IPS-NIHi7 (cell line): Measurements from ENCODE around the gene BCAT1.
"Not testable (repeated sequence)": the region's sequence is repeated elsewhere in the genome, so short reads cannot be mapped to it uniquely, and the experiment has no call there.

Source experiments
- DNase-seq: peaks from one replicate; pipeline ENCODE4 v3.0.0; 2012; ENCODE audit warnings: mixed read lengths; ENCODE audit errors: extremely low spot score

The BCAT1 gene

DNA sequence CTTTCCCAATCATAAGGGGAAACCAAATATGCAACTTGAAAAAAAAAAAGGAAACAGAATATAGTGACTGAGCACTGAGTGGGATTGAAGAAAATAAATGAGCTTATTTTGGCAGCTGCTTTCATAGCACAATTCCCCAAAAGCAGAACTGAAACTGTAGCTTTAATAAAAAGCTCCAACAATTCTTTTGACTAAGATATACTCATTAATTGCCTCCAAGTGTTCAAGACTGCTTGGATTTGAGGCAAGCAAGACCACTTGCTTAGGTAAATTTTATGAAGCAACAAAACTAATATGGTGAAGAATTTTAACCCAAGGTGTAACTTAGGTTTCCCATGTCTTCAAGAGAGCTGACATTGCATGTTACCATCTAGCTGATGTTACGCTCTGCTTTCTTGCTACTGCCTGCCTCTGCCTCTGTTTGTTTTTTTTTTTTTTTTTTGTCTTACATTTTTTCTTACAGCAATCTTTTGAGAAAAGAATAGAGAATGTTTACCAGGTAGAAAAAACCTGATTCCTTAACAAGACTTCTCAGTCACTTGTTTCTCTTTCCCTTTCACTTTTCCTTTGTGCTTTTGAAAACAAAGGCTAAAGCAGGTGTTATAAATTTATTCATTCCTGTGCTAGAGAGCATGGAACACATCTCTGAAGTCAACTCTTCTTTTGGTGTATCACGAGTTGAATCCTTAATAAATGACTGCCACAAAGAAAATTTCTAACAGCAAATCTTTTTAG is 134.4 kb downstream of the BCAT1 start:
- no peak for DNase-seq

DNA sequence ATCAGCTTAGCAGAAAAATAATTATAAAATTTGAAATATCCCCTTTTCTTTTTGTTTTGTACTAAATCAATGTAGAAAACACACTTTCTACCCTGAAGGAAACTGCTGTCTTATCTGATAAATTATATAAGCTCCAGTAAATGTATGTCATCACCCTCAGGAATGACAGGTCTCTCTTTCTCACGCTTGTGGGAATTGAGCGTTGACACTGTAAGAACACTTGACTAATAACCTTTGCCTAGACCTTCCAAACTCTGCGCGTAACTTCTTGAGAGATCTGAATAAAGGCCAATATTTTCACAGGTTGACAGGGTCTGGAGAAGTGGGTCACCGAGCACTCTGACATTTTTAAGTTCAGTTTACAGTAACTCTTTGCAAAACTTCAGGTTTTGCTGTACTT is 138.5 kb downstream of the BCAT1 start:
- DNase-seq, result no peak

DNA sequence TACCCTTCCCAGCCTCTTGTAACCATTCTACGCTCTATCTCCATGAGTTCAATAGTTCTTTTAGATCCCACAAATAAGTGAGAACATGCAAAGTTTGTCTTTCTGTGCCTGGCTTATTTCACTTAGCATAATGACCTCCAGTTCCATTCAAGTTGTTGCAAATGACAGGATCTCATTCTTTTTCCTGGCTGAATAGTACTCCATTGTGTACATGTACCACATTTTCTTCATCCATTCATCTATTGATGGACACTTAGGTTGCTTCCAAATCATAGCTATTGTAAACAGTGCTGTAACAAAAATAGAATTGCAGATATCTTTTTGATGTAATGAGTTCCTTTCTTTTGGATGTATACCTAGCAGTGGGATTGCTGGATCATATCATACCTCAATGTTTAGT is 139.6 kb downstream of the BCAT1 start:
- not testable (repeated sequence) for DNase-seq

DNA sequence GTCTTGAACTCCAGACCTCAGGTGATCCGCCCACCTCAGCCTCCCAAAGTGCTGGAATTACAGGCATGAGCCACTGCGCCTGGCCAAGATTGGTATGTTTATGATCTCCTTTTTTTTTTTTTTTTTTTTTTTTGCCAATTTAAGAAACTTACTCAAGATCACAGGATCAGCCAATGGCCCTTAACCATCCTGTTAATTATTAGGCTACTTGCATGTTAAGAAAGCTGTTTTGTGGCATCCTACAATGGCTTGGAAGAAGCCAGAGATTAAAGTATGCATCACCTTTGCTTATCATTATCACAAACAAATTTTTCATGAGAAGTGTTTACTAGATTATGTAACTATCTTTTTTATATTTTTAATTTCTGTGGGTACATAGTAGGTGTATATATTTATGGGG is 140.2 kb downstream of the BCAT1 start:
- DNase-seq, result no peak

DNA sequence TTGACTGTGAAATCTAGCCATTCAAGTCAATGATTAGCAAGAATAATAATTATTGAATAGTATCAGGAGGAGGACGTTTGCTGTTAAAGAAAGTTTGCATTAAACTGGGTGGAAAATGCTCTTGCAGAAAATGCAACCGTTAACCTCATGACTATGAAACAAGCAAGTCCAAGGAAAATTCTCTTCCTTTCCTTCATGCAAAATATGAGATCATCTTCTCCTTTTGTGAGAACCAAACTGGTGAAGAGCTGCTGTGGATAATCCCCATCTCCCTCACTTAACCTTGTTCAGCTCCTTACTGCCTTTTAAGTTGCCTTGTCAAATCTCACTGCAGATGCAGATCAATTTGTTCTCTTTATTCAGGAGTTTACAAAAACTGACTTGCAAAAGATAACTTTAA is 142.5 kb downstream of the BCAT1 start:
- no peak for DNase-seq

DNA sequence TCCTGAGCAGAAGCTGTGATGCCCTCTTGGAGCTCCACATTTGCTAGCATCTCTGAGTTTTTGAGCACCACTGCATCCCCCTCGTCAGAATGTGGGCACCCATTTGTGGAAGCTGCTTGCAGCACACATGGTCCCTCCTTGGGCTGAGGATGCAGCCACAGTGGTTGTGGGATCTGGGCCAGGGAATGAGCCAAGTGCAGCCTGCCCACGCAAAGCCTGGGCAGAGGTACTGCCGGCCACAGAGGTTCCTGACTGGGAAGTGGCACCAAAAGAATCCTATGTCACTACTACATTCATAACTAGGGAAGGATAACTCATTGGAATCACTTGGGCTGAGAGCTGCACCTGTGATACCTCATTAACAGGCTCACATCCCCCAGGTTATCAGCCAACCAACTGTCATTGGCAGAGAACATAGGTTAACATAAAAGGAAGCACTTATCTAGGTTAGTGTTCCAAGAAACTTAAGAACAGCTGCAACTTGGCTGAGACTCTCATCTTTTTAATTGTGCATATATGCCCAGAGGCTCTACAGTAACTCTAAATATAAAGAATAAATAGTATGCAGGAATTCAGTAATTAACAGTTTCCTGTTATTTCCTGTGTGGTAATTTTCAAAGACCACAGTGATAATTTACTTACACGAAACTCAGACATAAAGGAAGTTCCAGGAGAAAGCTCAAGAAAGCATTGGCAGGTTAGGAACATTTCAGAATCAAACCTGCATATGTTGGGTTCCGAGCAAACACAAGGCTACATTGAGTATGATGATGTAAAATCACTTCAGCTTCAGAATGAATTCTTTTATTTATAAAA is 145.3 kb downstream of the BCAT1 start:
- DNase-seq, result no peak

DNA sequence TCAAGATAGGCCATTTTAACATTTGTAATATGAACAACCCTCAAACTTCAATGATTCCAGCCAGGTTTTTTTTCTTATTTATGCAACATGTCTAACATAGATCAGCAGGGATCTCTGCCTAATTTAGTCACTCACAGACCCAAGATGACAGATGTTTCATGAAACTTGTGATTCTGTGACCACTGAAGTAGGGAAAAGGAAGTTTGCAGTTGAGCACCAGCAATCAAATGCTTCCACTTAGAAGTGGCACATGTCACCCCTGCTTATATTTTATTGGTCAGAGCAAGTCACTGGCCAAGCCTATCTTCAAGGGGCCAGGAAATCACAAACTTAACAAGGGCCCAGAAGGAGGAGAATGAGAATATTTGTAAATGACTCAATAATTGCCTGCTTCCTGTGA is 150.6 kb downstream of the BCAT1 start:
- no peak for DNase-seq

DNA sequence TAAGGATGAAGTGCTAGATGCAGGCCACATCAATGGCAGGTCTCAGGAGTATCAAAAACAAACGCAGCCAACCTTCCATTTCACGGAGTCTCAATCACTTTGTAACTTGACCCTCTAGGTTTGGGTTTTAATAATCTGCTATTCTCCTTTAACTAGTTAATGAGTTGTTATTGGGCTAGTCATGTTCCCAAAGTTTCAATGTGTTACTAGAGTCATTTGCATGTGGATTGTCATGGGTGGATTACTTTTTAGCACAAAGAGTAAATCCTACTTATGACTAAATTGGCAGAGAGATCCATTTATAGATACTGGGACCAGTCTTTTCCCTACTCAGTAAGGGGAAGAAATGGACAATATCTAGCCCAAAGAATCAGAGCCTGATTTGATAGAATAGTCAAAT is 151.0 kb downstream of the BCAT1 start:
- DNase-seq, result no peak

DNA sequence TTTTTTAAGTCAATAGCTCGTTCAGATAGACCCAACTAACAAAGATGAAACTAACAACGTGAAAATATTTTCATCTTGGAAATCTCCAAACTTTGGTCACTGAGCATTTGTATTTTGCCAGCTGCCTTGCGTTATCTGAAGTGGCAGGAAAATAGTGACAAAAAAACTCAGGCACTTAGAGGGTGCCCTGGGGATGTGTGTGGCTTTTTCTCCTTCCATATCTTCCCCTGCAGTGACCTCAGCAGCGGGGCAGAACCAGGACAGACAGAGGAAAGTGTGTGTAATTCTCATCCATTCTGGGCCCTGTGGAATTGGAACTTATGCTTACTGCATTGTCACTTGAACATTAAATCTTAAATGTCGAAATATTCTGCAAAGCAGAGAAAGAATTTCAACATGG is 152.0 kb downstream of the BCAT1 start:
- no peak for DNase-seq

DNA sequence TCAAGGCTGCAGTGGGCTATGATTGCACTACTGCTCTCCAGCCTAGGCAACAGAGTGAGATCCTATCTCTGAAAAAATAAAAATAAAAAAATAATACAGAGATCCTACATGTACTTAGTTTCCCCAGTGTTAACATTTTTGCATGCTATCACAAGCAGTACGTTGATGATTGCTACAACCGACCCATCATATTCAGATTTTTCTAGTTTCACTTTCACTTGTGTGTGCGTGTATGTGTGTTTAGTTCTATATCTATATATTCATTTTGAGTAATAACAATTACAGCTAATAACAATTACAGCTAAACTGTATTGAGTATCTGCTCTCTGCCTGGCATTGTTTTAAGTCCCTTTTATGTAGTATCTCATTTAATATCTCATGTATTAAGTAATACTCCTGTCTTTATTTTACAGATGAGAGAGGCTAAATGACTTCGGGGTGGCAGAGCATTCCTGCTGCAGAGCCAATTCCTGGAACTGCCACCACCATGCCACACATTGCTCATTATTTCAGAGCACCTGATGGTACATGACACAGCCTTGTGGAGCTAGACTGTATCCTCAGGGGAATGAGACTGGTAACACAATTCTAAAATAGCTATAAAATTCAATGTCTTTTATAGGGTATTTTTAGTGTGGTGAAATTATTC is 153.1 kb downstream of the BCAT1 start:
- no peak for DNase-seq

DNA sequence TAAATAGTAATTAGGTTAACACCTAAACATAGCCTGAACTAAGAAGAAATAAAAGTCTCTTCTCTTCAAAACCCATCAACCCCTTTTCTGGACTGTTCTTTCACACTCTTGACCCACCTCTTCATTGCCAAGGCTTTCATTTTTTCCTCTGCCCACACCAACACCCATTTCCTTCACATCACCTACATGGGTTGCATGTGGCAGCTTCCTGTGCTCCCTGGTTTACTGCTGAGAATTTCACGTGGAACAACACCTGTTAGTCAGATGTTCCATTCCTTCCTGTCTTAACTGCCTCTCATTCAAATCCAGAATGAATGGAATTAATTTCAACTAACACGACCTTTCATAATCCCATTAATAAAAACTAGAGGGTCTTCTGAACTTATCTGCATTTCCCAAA is 157.3 kb downstream of the BCAT1 start:
- no peak for DNase-seq

DNA sequence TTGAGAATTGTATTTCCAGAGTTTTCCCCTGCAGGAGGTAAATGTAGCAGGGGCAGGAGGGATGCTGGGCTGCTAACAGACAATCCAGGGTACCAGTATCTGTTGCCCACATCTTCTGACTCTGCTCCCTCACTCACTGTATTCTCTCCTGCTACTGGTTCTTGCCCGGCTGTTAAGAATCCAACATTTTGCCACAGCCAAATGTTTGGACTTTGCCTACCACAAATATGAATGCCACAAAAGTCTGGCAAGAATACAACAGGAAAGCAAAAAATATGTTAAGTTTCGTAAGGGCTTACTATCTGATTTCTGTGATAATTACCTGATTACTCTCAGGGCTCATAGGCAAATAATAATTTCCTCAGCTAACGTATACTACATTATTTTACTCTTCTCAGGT is 160.0 kb downstream of the BCAT1 start:
- DNase-seq, result no peak

DNA sequence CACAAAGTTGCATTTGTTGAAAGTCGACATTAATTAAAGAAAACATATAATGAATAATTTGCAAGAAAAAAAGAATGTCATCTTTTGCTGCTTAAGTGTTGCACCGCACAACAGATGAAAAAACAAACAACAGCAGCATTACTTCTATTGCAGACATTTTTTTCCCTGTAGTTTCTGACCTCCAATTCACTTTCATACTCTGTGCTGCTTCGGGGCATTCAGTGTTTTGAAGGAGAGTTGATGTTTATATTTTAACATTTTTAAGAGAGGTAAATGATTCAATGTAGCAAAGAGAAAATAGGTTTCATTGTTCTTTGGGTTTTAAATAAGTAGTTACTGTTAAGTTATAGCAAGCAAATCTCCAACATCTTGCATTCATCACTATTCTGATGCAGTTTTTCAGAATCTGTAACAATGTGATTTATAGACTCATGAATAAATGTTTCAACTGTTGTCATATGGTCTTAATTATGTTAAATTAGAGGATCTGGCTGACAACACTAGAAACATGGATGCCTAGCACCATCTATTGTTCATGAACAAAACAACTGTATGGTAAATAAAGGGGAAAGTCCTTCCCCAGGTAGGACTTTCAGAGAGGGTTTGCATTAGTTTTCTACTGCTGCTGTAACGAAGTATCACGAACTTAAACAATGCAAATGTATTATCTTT is 168.1 kb downstream of the BCAT1 start:
- peak; percentile 21 for DNase-seq

DNA sequence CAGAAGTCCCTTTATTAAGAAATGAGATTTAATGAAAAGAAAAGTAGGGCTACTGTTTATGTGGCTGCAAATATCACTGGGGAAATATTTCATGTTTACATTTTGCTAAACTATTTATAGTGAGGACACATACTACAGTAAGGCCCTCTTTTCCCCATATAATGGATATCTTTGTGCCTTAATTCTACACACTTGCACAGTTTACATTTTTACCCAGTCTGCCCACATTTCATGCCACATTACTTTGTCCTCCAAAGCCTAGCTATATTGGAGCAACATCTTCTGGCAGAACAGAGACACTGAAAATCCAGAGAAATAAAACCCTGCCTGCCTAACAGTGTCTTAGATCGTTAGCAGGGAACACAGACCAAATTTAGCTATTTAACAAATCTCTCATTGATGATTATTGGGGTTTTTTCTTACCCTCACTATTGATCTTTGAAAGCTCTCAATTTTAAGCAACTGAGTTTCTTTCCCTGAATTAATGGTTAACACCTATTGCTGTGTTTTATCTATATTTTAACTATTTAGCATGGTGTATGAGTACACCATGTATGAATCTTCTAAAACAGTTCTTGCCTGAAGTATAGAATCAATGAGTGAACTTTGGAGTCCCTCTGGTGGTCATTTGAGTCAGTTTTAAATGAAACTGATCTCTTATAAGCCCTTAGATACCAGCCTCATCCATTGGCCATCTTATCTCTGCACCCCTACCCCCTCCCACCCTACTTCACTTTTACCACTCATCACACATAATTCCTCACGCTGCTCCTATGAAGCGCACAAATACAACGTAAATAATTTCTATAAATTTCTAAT is 170.2 kb downstream of the BCAT1 start:
- peak; percentile 43 for DNase-seq

DNA sequence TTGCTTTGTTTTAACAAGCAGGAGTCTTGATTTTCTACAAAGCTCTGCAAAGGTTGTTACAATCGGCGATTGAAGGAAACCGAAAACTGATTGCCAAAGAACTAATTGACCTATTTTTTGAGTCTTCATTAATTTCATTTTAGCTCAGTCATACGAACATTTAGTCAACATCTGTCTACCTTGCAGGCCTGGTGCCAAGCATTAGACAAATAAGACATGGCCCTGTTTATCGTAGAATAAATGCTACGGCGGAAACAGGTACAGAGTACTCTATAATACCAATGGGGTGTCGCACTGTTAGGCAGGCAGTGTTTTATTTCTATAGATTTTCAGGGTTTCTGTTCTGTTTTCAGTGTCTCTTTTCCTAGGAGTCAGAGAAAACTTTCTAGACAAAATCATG is 171.5 kb downstream of the BCAT1 start:
- no peak for DNase-seq

DNA sequence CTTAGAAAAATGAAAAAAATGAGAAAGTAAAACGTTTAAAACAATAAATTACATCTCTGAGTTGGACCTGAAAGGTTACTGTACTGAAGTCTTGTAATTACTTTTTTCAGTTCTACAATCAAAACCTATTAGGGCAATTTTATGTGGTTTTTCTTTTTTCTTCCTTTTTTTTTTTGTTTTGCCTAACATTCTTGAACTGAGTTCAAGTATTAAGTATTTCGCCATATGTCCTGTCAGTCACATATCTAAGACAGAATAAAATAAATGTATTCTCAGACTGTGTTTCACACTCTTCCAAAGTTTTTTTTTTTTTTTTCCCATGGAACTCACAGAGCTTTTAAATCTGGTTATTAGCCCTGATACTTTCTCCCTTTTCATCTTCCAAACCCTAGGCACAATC is 172.0 kb downstream of the BCAT1 start:
- DNase-seq, result no peak

DNA sequence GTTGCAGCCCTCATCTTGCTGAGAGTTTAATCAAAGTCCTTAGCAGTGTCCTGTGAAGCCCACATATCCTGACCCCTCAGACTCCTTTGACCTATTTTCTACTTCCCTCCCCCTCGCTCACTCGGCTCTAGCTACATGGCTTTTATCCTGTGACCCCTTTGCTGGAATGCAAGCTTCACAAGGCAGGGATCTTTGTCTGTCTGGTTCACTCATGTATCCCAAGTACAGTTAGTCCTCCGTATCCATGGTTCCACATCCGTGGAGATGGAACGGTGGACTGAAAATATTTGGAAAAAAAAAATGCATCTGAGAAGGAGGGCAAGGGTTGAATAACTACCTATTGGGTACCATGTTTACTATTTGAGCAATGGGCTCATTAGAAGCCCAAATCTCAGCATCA is 173.8 kb downstream of the BCAT1 start:
- no peak for DNase-seq

DNA sequence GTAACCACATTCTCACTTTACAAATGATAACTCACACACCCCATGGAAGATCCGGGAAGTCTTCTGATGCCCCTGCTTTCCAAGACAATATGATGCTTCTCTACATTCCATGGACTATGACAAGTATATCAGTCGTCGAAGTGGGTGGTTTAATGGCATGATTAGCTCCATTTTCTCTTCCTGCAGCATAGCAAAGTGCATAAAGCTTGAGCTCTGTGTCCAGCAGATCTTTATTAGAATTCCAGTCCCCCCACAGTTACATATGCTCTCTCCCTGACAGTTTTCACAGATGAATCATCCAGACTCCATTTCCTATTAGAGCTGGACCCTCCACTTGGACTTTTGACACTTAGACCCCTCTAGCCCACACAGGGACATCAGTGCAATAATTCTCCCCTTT is 174.9 kb downstream of the BCAT1 start:
- no peak for DNase-seq

DNA sequence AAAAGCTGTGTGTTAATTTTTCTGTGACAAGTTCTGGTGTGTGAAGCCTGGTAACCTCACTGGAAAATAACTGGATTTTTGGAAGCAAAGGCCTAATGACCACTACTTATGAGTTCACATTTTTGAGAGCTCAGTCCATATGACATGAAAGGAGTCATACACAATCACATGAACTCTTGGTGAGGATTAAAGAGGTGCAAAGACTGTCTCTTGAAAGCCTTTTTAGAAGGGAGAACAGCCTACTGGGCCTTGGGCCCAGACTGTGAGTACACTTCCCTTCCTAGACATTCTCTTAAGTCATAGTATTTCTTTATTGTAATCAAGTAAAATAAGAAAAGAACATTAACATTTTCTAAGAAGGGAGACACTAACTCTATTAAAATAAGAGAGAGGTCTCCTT is 176.1 kb downstream of the BCAT1 start:
- DNase-seq, result no peak

DNA sequence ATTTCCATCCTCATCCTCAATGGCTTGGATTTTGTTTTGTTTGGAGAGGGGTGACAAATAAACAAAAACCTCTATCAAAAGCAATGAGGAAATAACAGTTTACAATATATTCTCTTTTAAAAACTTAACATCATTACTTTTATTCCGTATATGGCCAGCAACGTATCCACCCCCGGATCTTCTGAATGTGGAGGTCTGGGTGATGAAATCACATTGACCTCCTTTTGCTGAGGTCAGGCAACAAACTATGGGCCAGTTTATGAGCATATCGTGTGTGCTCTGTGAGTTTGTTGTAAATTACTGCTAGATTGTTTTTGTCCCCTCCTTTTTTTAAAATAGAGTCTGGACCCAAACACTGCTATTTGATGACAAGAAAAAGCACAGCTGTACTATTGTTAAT is 178.1 kb downstream of the BCAT1 start:
- no peak for DNase-seq

DNA sequence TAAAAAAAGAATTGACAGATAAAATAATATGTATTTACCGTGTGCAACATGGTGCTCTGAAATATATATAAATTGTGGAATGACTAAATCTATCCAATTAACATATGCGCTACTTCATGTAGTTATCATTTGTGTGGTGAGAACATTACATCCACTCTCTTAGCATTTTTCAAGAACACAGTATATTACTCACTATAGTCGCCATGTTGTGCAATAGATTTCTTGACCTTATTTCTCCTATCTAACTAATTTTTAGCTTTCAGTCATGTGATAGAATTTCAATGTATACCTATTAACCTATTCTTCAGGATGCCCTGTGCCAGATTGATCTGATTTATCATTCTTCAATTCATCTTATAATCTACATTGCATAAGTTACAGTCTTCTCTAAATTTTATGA is 178.6 kb downstream of the BCAT1 start:
- DNase-seq, result no peak

DNA sequence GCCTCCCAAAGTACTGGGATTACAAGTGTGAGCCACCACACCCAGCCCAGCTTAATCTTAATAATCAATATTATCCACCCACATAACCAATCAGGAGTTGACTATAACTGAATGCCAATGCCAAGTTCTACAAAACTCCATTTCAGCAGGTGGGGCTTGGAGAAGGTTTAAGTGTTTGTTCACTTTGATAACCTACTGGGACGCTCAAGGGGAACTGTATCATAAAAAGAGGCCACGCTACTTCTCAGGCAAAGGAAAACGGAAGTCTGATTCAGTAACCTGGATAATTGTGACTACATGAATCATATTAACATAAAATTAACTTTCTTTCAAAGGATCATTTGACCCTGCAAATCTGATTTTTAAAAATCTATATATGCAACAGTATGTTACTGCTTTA is 179.2 kb downstream of the BCAT1 start:
- no peak for DNase-seq
